Loucy (cell line): ENCODE results near the gene ZNF22.

Source experiments
- EZH2phosphoT487 ChIP-seq: fragments of 200-600 bp; IDR thresholded peaks from 2 replicates; pipeline ENCODE4 v1.6.1; 2018; ENCODE audit warnings: antibody characterized with exemption, mild to moderate bottlenecking, moderate library complexity, borderline replicate concordance
- TF ChIP-seq, protein P1 (sequence below): fragments of 200-600 bp; sonication (generic); conservative IDR thresholded peaks from 2 replicates; pipeline ENCODE4 v1.5.1; 2014; ENCODE audit warnings: mild to moderate bottlenecking, antibody characterized with exemption, low read length

GRCh38 chr10:44963772-44964633, 36.7 kb upstream of the ZNF22 start:
- TF ChIP-seq, protein P1, sequence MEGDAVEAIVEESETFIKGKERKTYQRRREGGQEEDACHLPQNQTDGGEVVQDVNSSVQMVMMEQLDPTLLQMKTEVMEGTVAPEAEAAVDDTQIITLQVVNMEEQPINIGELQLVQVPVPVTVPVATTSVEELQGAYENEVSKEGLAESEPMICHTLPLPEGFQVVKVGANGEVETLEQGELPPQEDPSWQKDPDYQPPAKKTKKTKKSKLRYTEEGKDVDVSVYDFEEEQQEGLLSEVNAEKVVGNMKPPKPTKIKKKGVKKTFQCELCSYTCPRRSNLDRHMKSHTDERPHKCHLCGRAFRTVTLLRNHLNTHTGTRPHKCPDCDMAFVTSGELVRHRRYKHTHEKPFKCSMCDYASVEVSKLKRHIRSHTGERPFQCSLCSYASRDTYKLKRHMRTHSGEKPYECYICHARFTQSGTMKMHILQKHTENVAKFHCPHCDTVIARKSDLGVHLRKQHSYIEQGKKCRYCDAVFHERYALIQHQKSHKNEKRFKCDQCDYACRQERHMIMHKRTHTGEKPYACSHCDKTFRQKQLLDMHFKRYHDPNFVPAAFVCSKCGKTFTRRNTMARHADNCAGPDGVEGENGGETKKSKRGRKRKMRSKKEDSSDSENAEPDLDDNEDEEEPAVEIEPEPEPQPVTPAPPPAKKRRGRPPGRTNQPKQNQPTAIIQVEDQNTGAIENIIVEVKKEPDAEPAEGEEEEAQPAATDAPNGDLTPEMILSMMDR: no peak; the same call in 1 of the 2 replicates
- no peak for TF ChIP-seq EZH2phosphoT487
